ENCODE data around the gene CXCL13. TPM values are rescaled to one million over a fixed set of nuclear protein-coding genes. Genes with fewer than 3 reads are reported as not detected.

The CXCL13 gene
- total RNA-seq, 2 experiments from 2014 or later, result 0.44 to 0.62 TPM

GRCh38 chr4:77615153-77615552 is 9.5 kb downstream of the CXCL13 start:
- Mint-ChIP-seq H3K4me3 (no peak overlapping the region), H3K36me3 (ENCODE audit: low read depth) (no peaks in the 10 kb centered on the region), H3K9me3 (no peaks in the 10 kb centered on the region), H3K4me1 (ENCODE audit: low read depth) (peaks cover 2% of the 10 kb centered on the region), H3K27ac (no peak overlapping the region), H3K27me3 (ENCODE audit: low read depth) (peaks cover 19% of the 10 kb centered on the region)
- intact Hi-C loops (cut with micrococcal nuclease), result loop anchor here (5.0 kb wide), 2 partner anchors 248 to 373 kb away; no protein-coding TSS in a partner anchor
- DNase-seq, result no peak
- CTCF ChIA-PET, result interaction anchor here (0.6 to 6.5 kb wide), 6 partner anchors 8 to 374 kb away, joined by 3 to 77 read pairs (median 5); no protein-coding TSS in a partner anchor

- Mint-ChIP-seq H3K27ac (no peak overlapping the region), H3K4me1 (ENCODE audit: low read depth) (peaks cover 2% of the 10 kb centered on the region), H3K36me3 (ENCODE audit: low read depth) (no peaks in the 10 kb centered on the region), H3K9me3 (no peaks in the 10 kb centered on the region), H3K4me3 (no peak overlapping the region), H3K27me3 (ENCODE audit: low read depth) (peaks cover 13% of the 10 kb centered on the region)
- CTCF ChIA-PET, result interaction anchor here (0.7 to 6.5 kb wide), 10 partner anchors 12 to 341 kb away, joined by 3 to 77 read pairs (median 5); no protein-coding TSS in a partner anchor
- intact Hi-C loops (cut with micrococcal nuclease), result loop anchor here (5.0 kb wide), 2 partner anchors 250 to 375 kb away; no protein-coding TSS in a partner anchor
- DNase-seq, result no peak
Measured at GRCh38 chr4:77617203-77617602, 11.6 kb downstream of the CXCL13 start.

DNA sequence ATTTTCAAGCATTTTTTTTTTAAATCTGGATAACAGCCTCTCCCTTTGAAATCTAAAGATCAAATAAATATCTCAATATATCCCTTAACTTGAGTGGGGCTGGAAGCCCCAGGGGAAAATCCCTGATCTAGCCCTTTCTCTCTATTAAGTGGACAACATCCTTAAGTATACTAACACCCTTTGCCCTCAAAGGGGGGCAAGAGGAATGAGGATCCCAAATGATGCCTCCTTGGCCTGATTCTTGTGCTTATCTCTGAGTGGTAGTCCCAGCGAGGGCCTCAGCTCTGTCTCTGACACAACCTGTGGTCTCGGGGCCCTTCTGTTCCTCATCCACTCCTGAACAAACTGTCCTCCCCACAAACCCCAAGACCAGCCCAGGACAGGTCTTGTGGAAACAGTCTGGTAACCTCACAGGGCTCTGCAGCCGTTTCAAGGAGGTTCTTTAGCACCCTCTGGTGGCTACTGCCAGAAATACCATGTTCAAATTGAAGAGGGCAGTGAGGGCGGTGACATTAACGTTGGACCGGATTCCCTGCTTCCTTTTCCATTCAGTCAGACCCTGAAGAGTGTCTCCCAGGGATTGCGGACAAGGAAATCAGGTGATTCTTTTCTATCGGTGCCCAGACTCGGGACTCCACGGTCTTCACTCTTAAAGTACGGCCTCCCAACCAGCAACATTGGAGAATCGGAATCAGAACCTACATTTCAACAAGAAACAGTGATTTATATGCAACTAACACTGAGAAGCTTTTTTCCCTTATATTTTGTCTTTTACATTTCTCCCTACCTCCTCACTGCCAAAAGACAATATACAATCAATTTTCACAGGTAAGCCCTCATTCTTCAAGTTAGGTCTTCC is 13.0 kb downstream of the CXCL13 start:
- peaks cover 2% of the 10 kb centered on the region for H3K4me1 Mint-ChIP-seq (ENCODE audit: low read depth)
- CTCF ChIA-PET, result interaction anchor here (0.7 to 6.5 kb wide), 26 partner anchors 8 to 254 kb away, joined by 3 to 77 read pairs (median 4); partner anchors contain the start of gene MRPL1
- intact Hi-C loops (cut with micrococcal nuclease), result loop anchor here (1.0 to 5.0 kb wide), 7 partner anchors 18 to 376 kb away; no protein-coding TSS in a partner anchor
- no peaks in the 10 kb centered on the region for H3K36me3 Mint-ChIP-seq (ENCODE audit: low read depth)
- H3K27ac Mint-ChIP-seq, result no peak overlapping the region
- no peaks in the 10 kb centered on the region for H3K9me3 Mint-ChIP-seq
- no peak overlapping the region for H3K4me3 Mint-ChIP-seq
- H3K27me3 Mint-ChIP-seq (ENCODE audit: low read depth), result peaks cover 12% of the 10 kb centered on the region
- DNase-seq, result peak; percentile 81

- CTCF ChIA-PET, result interaction anchor here (0.8 to 6.5 kb wide), 27 partner anchors 8 to 255 kb away, joined by 3 to 77 read pairs (median 4); partner anchors contain the start of genes CXCL13 and MRPL1
- H3K9me3 Mint-ChIP-seq, result no peaks in the 10 kb centered on the region
- no peak overlapping the region for H3K4me3 Mint-ChIP-seq
- DNase-seq, result no peak
- H3K4me1 Mint-ChIP-seq (ENCODE audit: low read depth), result peaks cover 2% of the 10 kb centered on the region
- no peak overlapping the region for H3K27ac Mint-ChIP-seq
- H3K36me3 Mint-ChIP-seq (ENCODE audit: low read depth), result no peaks in the 10 kb centered on the region
- intact Hi-C loops (cut with micrococcal nuclease), result loop anchor here (1.0 to 5.0 kb wide), 4 partner anchors 19 to 377 kb away; no protein-coding TSS in a partner anchor
- H3K27me3 Mint-ChIP-seq (ENCODE audit: low read depth), result peaks cover 12% of the 10 kb centered on the region
Measured at GRCh38 chr4:77619408-77619807, 13.8 kb downstream of the CXCL13 start.

DNA sequence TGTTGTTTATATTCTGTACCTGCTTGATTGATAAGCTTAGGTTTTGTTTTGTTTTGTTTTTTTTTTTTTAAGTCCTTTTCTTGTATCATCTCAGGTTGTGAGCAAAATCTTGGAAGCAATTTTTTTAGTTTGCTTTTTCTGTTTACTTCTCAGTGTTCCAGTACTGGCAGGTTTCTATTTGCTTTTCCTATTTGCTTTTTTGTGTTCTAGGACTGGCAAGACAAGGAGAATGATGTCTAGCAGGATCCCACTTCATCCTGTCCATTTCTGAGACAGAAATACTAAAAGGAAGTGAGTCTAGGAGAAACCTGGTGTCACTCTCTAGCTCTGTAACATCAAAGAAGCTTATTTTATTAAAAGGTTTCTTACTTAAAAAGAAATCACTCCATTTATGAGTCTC is 15.6 kb downstream of the CXCL13 start:
- Mint-ChIP-seq H3K4me3 (no peak overlapping the region), H3K9me3 (no peaks in the 10 kb centered on the region), H3K27me3 (ENCODE audit: low read depth) (peaks cover 8% of the 10 kb centered on the region), H3K36me3 (ENCODE audit: low read depth) (no peaks in the 10 kb centered on the region), H3K4me1 (ENCODE audit: low read depth) (peaks cover 2% of the 10 kb centered on the region), H3K27ac (no peak overlapping the region)
- DNase-seq, result no peak
- CTCF ChIA-PET, result interaction anchor here (0.6 to 1.8 kb wide), 6 partner anchors 11 to 514 kb away, joined by 3 to 7 read pairs (median 3); no protein-coding TSS in a partner anchor
- intact Hi-C loops (cut with micrococcal nuclease), result no loop called here

DNA sequence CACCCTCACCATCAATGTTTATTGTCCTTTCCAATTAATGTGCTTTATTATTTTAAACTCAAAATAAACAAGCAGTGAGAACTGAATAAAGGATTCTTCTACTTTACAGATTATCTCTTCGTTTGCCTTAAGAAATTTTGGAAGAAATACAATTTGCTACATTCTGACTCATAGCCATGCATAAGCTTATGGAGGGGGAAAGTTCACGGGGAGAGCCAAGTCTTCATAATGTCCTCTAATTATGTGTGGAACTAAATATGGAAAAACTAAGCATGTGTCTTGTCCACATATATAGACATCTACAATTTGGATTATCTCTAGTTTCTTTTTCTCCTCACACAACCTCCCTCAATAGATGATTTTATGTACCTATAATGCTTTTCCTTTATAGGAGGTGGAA is 17.5 kb downstream of the CXCL13 start:
- peaks cover 8% of the 10 kb centered on the region for H3K27me3 Mint-ChIP-seq (ENCODE audit: low read depth)
- H3K27ac Mint-ChIP-seq, result no peak overlapping the region
- H3K9me3 Mint-ChIP-seq, result no peaks in the 10 kb centered on the region
- no peak overlapping the region for H3K4me3 Mint-ChIP-seq
- H3K36me3 Mint-ChIP-seq (ENCODE audit: low read depth), result no peaks in the 10 kb centered on the region
- intact Hi-C loops (cut with micrococcal nuclease), result no loop called here
- H3K4me1 Mint-ChIP-seq (ENCODE audit: low read depth), result peaks cover 2% of the 10 kb centered on the region
- no peak for DNase-seq
- CTCF ChIA-PET, result interaction anchor here (0.6 kb wide), 1 partner anchor 8 kb away, joined by 4 read pairs; no protein-coding TSS in a partner anchor

GRCh38 chr4:77624213-77624612 is 18.6 kb downstream of the CXCL13 start:
- DNase-seq, result no peak
- Mint-ChIP-seq H3K9me3 (no peaks in the 10 kb centered on the region), H3K4me1 (ENCODE audit: low read depth) (peaks cover 2% of the 10 kb centered on the region), H3K36me3 (ENCODE audit: low read depth) (no peaks in the 10 kb centered on the region), H3K4me3 (no peak overlapping the region), H3K27ac (no peak overlapping the region), H3K27me3 (ENCODE audit: low read depth) (peaks cover 6% of the 10 kb centered on the region)
- CTCF ChIA-PET, result no interaction called here
- intact Hi-C loops (cut with micrococcal nuclease), result no loop called here

DNA sequence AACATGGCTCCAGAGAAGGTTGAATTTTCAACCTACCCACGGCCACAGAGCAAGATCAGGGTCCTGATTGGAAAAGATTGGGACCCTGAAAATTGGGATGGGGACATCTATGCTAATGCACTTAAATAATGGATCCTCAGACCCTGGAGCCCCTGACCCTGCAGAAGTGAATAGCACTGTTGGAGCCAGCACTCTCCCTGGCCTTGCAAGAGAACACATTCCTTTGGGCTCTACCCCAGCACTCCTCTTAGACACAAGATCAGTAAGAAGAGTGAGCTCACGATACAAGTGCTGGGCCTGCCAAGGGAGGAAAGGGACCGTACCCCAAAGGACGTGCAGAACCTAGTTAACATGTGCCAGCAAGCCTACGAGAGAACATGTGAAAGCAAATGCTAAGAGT is 19.9 kb downstream of the CXCL13 start:
- DNase-seq, result no peak
- Mint-ChIP-seq H3K36me3 (ENCODE audit: low read depth) (no peaks in the 10 kb centered on the region), H3K27ac (no peak overlapping the region), H3K27me3 (ENCODE audit: low read depth) (peaks cover 2% of the 10 kb centered on the region), H3K4me3 (no peak overlapping the region), H3K4me1 (ENCODE audit: low read depth) (peaks cover 13% of the 10 kb centered on the region), H3K9me3 (no peaks in the 10 kb centered on the region)
- CTCF ChIA-PET, result interaction anchor here (0.6 kb wide), 1 partner anchor 1805 kb away, joined by 3 read pairs; no protein-coding TSS in a partner anchor
- intact Hi-C loops (cut with micrococcal nuclease), result no loop called here

- H3K27ac Mint-ChIP-seq, result no peak overlapping the region
- H3K36me3 Mint-ChIP-seq (ENCODE audit: low read depth), result no peaks in the 10 kb centered on the region
- no peaks in the 10 kb centered on the region for H3K27me3 Mint-ChIP-seq (ENCODE audit: low read depth)
- H3K4me3 Mint-ChIP-seq, result no peak overlapping the region
- H3K4me1 Mint-ChIP-seq (ENCODE audit: low read depth), result peaks cover 16% of the 10 kb centered on the region
- H3K9me3 Mint-ChIP-seq, result no peaks in the 10 kb centered on the region
- peak; percentile 37 for DNase-seq
- intact Hi-C loops (cut with micrococcal nuclease), result loop anchor here (1.0 to 10.0 kb wide), 8 partner anchors 35 to 1029 kb away; partner anchors contain the start of genes FRAS1 and MRPL1
- CTCF ChIA-PET, result interaction anchor here (0.6 to 4.3 kb wide), 7 partner anchors 10 to 246 kb away, joined by 3 to 25 read pairs (median 3); no protein-coding TSS in a partner anchor
Measured at GRCh38 chr4:77629885-77630284, 24.3 kb downstream of the CXCL13 start.

DNA sequence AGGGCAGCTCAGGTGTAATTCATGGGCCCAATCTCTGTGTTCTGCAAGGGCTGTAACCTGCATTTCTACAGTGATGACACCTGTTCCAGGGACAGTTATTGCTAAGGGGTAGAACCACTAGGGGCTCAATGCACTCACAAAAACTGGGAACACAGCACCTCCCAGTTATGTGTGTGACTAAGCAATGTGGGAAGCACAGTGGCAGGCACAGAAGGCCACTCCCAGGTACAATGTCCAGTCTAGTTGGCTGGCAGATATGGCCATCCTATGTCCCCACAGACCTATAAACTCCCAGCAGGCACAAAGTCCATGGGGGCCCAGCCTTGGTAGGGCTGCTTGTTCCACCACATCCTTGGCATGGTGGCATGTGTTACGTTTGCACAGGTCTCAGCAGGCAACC is 25.7 kb downstream of the CXCL13 start:
- intact Hi-C loops (cut with micrococcal nuclease), result loop anchor here (2.0 to 10.0 kb wide), 5 partner anchors 86 to 1028 kb away; partner anchors contain the start of gene FRAS1
- no peak for DNase-seq
- no peaks in the 10 kb centered on the region for H3K36me3 Mint-ChIP-seq (ENCODE audit: low read depth)
- H3K9me3 Mint-ChIP-seq, result no peaks in the 10 kb centered on the region
- CTCF ChIA-PET, result interaction anchor here (1.0 to 1.6 kb wide), 3 partner anchors 13 to 55 kb away, joined by 3 to 4 read pairs (median 3); no protein-coding TSS in a partner anchor
- H3K4me1 Mint-ChIP-seq (ENCODE audit: low read depth), result peaks cover 16% of the 10 kb centered on the region
- no peak overlapping the region for H3K4me3 Mint-ChIP-seq
- H3K27ac Mint-ChIP-seq, result no peak overlapping the region
- H3K27me3 Mint-ChIP-seq (ENCODE audit: low read depth), result no peaks in the 10 kb centered on the region

- Mint-ChIP-seq H3K36me3 (ENCODE audit: low read depth) (no peaks in the 10 kb centered on the region), H3K27me3 (ENCODE audit: low read depth) (no peaks in the 10 kb centered on the region), H3K9me3 (peaks cover 7% of the 10 kb centered on the region), H3K4me3 (no peak overlapping the region), H3K27ac (no peak overlapping the region), H3K4me1 (ENCODE audit: low read depth) (peaks cover 14% of the 10 kb centered on the region)
- intact Hi-C loops (cut with micrococcal nuclease), result loop anchor here (5.0 to 10.0 kb wide), 2 partner anchors 83 to 421 kb away; partner anchors contain the start of gene FRAS1
- CTCF ChIA-PET, result interaction anchor here (1.3 kb wide), 1 partner anchor 170 kb away, joined by 3 read pairs; no protein-coding TSS in a partner anchor
- DNase-seq, result no peak
Measured at GRCh38 chr4:77634132-77634785, 28.6 kb downstream of the CXCL13 start.
